ENCODE measurements around the gene CEP41.

Gene CEP41

DNA sequence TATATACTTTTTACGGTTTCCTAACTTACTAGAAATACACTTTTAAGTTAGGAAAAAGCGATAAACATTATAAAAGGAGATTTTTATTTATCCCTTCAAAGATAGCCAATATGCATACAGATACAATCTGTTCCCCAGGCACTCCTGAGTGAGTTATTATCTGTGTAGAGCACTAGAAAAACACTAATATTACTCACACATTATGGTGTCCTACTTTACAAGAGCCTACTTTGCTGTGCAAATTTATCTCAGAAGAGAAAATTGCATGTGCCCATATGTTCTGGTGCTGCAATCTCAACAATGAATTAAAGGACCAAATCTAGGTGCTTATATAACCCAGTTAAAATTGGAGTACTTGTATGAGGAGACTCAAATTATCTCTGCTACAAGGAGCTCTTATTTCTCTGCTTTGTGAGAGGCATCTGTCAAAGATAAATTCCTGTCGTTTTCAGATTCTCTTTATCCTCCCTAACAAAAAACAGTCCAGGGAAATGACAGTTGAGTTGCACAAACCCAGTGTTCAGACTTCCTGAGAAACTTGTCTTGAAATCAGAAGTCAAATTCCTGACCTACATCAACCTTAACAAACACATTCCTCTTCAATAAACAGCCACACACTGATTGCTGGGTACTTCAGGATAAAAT is 31.6 kb downstream of the CEP41 start:
- TF ChIP-seq, protein P1, sequence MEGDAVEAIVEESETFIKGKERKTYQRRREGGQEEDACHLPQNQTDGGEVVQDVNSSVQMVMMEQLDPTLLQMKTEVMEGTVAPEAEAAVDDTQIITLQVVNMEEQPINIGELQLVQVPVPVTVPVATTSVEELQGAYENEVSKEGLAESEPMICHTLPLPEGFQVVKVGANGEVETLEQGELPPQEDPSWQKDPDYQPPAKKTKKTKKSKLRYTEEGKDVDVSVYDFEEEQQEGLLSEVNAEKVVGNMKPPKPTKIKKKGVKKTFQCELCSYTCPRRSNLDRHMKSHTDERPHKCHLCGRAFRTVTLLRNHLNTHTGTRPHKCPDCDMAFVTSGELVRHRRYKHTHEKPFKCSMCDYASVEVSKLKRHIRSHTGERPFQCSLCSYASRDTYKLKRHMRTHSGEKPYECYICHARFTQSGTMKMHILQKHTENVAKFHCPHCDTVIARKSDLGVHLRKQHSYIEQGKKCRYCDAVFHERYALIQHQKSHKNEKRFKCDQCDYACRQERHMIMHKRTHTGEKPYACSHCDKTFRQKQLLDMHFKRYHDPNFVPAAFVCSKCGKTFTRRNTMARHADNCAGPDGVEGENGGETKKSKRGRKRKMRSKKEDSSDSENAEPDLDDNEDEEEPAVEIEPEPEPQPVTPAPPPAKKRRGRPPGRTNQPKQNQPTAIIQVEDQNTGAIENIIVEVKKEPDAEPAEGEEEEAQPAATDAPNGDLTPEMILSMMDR (IDR thresholded peaks at IDR 0.05; ENCODE audit: low read depth, low read length), result no peak
- H3K4me3 ChIP-seq (ENCODE audit: low read depth, low read length), result no peak overlapping the region

DNA sequence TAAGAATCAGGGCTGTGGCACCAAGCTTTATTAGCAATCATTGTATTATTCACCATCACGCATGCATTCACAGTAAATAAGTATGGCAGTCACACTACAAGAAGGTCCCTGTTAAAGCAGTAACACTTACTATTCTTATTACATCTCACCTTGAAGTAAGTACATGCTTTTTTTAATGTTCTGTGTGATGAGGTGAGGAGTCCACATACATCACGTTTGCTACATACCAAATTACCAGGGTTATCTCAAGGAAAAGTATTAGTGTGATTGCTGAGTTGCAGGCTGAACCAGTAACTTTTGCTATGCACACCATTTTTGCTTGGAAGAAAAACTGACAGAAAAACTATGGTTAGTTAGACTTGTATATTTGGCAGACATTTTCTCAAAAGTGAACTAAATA is 35.8 kb downstream of the CEP41 start:
- H3K4me3 ChIP-seq (ENCODE audit: low read depth, low read length), result no peak overlapping the region
- TF ChIP-seq, protein P1 (IDR thresholded peaks at IDR 0.05; ENCODE audit: low read depth, low read length), result no peak

DNA sequence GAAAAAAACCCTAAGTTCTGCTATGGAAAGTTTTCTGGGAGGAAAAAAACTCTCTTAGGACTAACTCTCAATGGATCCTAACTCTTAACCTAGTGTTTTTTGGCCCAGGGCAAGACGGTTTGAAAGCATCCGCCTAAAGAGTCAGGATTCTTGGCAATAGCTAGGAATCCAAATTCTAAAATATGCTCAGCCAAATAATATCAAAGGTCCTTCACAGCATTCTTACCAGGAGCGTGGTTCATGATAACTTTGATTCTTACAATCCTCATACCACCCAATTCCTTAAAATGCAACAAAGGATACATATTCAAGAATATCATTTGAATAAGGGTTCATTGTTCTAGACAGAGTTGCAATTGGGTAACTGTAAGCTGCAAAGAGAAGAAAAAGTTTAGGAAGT is 39.2 kb downstream of the CEP41 start:
- no peak overlapping the region for H3K4me3 ChIP-seq (ENCODE audit: low read depth, low read length)

DNA sequence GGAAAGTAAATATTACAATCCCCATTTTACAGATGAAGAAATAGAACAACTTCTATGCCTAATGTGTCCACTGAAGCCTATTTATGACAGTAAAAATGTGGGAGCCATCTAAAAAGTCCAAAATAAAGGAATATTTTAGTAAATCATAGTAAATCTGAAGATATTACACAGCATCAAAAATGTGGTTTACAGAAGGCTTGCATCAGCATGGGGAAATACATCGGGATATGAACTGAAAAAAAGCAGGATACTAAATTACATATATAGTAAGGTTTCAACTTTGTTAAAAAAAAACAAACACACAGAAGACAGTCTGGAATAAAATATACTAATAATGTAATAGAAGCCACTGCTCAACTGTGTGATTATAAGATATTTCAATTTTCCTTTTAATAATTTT is 39.7 kb downstream of the CEP41 start:
- TF ChIP-seq, protein P1 (IDR thresholded peaks at IDR 0.05; ENCODE audit: low read depth, low read length), result no peak
- H3K4me3 ChIP-seq (ENCODE audit: low read depth, low read length), result no peak overlapping the region

More for the DNA sequence above, 39.2 kb downstream of the CEP41 start:
- TF ChIP-seq, protein P1 (IDR thresholded peaks at IDR 0.05; ENCODE audit: low read depth, low read length), result no peak

DNA sequence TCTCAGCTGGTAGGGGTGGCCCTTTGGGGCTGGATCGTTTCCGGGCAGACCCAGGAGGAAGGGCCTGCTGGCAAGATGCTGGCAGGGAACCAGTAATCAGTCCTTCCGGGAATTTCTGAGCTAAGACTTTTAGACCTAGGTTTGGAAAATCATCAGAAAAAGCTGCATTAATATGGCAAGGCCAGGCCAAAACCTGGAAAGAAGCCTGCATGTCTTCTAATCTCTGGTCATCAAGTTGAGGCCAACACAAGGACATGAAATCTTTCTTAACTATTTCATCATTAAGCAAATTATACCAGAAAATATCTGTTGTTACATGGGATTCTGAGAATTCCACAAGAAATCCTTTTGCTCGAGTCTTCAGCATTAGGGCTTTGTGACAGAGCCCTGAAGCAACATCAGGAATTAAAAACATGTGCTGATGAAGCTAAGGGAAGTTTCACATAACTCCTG is 40.7 kb downstream of the CEP41 start:
- H3K4me3 ChIP-seq (ENCODE audit: low read depth, low read length), result no peak overlapping the region
- TF ChIP-seq, protein P1 (IDR thresholded peaks at IDR 0.05; ENCODE audit: low read depth, low read length), result no peak

DNA sequence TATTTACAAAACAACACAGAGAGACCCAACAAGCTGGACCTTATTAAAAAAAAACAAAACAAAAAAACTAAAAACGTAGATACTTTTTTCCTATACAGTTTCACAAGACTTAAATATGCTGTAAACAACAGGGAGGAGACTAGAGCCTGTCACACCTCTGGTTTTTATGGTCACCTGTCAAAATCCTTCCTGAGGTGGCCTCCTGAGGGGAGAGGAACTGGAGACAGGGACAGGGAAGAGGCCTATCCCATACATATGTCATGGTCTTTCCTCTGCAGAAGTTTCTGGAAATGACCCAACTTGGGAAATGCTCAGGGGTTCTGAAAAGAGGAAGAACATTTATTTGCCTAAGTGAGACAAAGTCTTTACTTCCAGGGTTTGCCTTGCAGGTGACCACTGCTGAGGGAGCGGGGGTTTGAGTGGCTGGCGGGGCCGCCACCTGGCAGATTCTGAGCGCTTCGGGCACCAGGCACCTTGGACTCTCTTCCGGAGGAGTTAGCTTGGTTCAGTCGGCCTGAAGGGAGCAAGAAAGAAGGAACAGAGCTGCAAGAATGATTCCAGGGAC is 42.2 kb downstream of the CEP41 start:
- TF ChIP-seq, protein P1 (IDR thresholded peaks at IDR 0.05; ENCODE audit: low read depth, low read length), result no peak
- H3K4me3 ChIP-seq (ENCODE audit: low read depth, low read length), result no peak overlapping the region

DNA sequence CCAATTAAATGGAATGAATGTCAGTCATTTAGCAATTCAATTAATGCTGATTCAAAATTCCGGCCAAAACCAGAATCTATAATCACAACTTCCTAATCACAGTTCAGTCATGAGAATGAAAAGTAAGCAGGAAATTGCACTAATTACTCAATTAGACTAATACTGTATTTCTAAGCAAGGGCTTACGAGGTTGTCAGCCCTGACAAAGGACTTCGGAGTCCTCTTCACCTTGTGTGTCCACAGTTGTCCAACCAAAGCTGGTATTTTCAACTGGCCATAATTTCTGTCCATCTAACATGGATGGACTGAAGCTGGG is 43.1 kb downstream of the CEP41 start:
- TF ChIP-seq, protein P1 (IDR thresholded peaks at IDR 0.05; ENCODE audit: low read depth, low read length), result no peak
- H3K4me3 ChIP-seq (ENCODE audit: low read depth, low read length), result no peak overlapping the region

All from WI38 (cell line).